OCI-LY1 (cell line): ENCODE results near the gene SUGCT.

Source experiments
- H2AFZ ChIP-seq: fragments of 200-600 bp; sonication (generic), shearing (Covaris generic); 2 replicates; pipeline ENCODE4 v1.6.0; 2014; ENCODE audit warnings: antibody characterized with exemption, mild to moderate bottlenecking, low read length
- H3F3A ChIP-seq: fragments of 200-600 bp; sonication (generic), shearing (Covaris generic); 2 replicates; pipeline ENCODE4 v1.6.0; 2014; ENCODE audit warnings: mild to moderate bottlenecking, antibody characterized with exemption, low read length, moderate library complexity; ENCODE audit not compliant: insufficient read depth
- H3K27ac ChIP-seq: fragments of 200-600 bp; sonication (generic); 2 replicates; pipeline ENCODE4 v1.5.1; 2014; ENCODE audit warnings: low read length, mixed run types, mild to moderate bottlenecking, low read depth; ENCODE audit not compliant: poor library complexity, severe bottlenecking
- H3K27me3 ChIP-seq: fragments of 200-600 bp; sonication (generic); 2 replicates; pipeline ENCODE4 v1.6.0; 2014; ENCODE audit warnings: antibody characterized with exemption, mild to moderate bottlenecking, low read length, moderate library complexity; ENCODE audit not compliant: insufficient read depth
- H3K36me3 ChIP-seq: fragments of 200-600 bp; sonication (generic); 2 replicates; pipeline ENCODE4 v1.6.1; 2014; ENCODE audit warnings: mild to moderate bottlenecking, antibody characterized with exemption, low read length, moderate library complexity, mixed read lengths; ENCODE audit not compliant: insufficient read depth
- H3K4me1 ChIP-seq: fragments of 200-600 bp; sonication (generic); 2 replicates; pipeline ENCODE4 v1.5.1; 2014; ENCODE audit warnings: mild to moderate bottlenecking, low read length, moderate library complexity; ENCODE audit not compliant: insufficient read depth, severe bottlenecking
- H3K4me2 ChIP-seq: fragments of 200-600 bp; sonication (generic), shearing (Covaris generic); 2 replicates; pipeline ENCODE4 v1.6.1; 2014; ENCODE audit warnings: low read length
- H3K4me3 ChIP-seq: fragments of 200-600 bp; sonication (generic); 2 replicates; pipeline ENCODE4 v1.5.1; 2014; ENCODE audit warnings: low read length, low read depth, mild to moderate bottlenecking, mixed read lengths; ENCODE audit not compliant: poor library complexity, severe bottlenecking
- H3K79me2 ChIP-seq: fragments of 200-600 bp; shearing (Covaris generic); 2 replicates; pipeline ENCODE4 v1.6.1; 2016; ENCODE audit warnings: mixed run types, low read length, mixed read lengths; ENCODE audit not compliant: insufficient read depth
- H3K9ac ChIP-seq: fragments of 200-600 bp; sonication (generic), shearing (Covaris generic); 2 replicates; pipeline ENCODE4 v1.6.1; 2014; ENCODE audit warnings: mild to moderate bottlenecking, low read length, mixed read lengths
- H3K9me2 ChIP-seq: fragments of 200-600 bp; sonication (generic), shearing (Covaris generic); 2 replicates; pipeline ENCODE4 v1.6.1; 2014; ENCODE audit warnings: low read depth, mild to moderate bottlenecking, low read length, mixed read lengths
- H3K9me3 ChIP-seq: fragments of 200-600 bp; shearing (Covaris generic); 2 replicates; pipeline ENCODE4 v1.6.1; 2014; ENCODE audit warnings: low read length, mixed read lengths
- H4K20me1 ChIP-seq: fragments of 200-600 bp; sonication (generic), shearing (Covaris generic); 2 replicates; pipeline ENCODE4 v1.6.0; 2016; ENCODE audit warnings: mild to moderate bottlenecking, low read length; ENCODE audit not compliant: insufficient read depth
- CTCF ChIP-seq: fragments of 200-600 bp; sonication (generic), shearing (Covaris generic); IDR thresholded peaks from 2 replicates; pipeline ENCODE4 v1.5.1; 2017; ENCODE audit warnings: mild to moderate bottlenecking, antibody characterized with exemption, low read length, moderate library complexity, mixed read lengths
- EZH2 ChIP-seq: fragments of 200-600 bp; sonication (generic), shearing (Covaris generic); IDR thresholded peaks from 2 replicates; pipeline ENCODE4 v1.8.0; 2017; ENCODE audit warnings: borderline replicate concordance, mixed run types, mild to moderate bottlenecking, antibody characterized with exemption, low read length, moderate library complexity, mixed read lengths

Gene SUGCT

GRCh38 chr7:40673285-40673684 lies 538.5 kb downstream of the SUGCT start:
- no peaks in the 10 kb centered on the region for H3K27me3 ChIP-seq
- no peaks in the 10 kb centered on the region for H3K79me2 ChIP-seq
- H4K20me1 ChIP-seq: no peaks in the 10 kb centered on the region
- TF ChIP-seq CTCF: no peak
- TF ChIP-seq EZH2: no peak
- no peak overlapping the region for H2AFZ ChIP-seq
- H3K36me3 ChIP-seq: no peaks in the 10 kb centered on the region
- H3K4me2 ChIP-seq: no peak overlapping the region
- no peaks in the 10 kb centered on the region for H3K4me1 ChIP-seq
- no peaks in the 10 kb centered on the region for H3K9me3 ChIP-seq
- no peak overlapping the region for H3K9ac ChIP-seq
- no peaks in the 10 kb centered on the region for H3K9me2 ChIP-seq
- no peak overlapping the region for H3K4me3 ChIP-seq
- H3K27ac ChIP-seq: no peak overlapping the region
- H3F3A ChIP-seq: no peaks in the 10 kb centered on the region

- Histone ChIP-seq H3K27me3 (no peaks in the 10 kb centered on the region), H3K4me1 (no peaks in the 10 kb centered on the region), H3K4me2 (no peak overlapping the region), H3K9me2 (no peaks in the 10 kb centered on the region), H3F3A (no peaks in the 10 kb centered on the region), H3K27ac (no peak overlapping the region), H3K9me3 (no peaks in the 10 kb centered on the region), H3K9ac (no peak overlapping the region), H3K4me3 (no peak overlapping the region), H3K36me3 (no peaks in the 10 kb centered on the region), H4K20me1 (no peaks in the 10 kb centered on the region), H3K79me2 (no peaks in the 10 kb centered on the region), H2AFZ (no peak overlapping the region)
- no peak for TF ChIP-seq EZH2
- no peak for TF ChIP-seq CTCF
Observed at GRCh38 chr7:40674316-40674715, 539.5 kb downstream of the SUGCT start.

- no peaks in the 10 kb centered on the region for H3K9me2 ChIP-seq
- H4K20me1 ChIP-seq: no peaks in the 10 kb centered on the region
- TF ChIP-seq EZH2: no peak
- TF ChIP-seq CTCF: no peak
Observed at GRCh38 chr7:40675741-40676140, 540.9 kb downstream of the SUGCT start.

More at GRCh38 chr7:40675741-40676140, 540.9 kb downstream of the SUGCT start:
- Histone ChIP-seq H3K79me2 (no peaks in the 10 kb centered on the region), H3K4me2 (no peak overlapping the region), H3K4me3 (no peak overlapping the region), H3K9ac (no peak overlapping the region), H3K9me3 (no peaks in the 10 kb centered on the region), H3F3A (no peaks in the 10 kb centered on the region), H3K27me3 (no peaks in the 10 kb centered on the region), H3K4me1 (no peaks in the 10 kb centered on the region), H3K36me3 (no peaks in the 10 kb centered on the region), H2AFZ (no peak overlapping the region), H3K27ac (no peak overlapping the region)
